ENCODE data around the gene ATP5PF. TPM values are rescaled to one million over a fixed set of nuclear protein-coding genes. Genes with fewer than 3 reads are reported as not detected.
"Not testable (repeated sequence)": the region's sequence is repeated elsewhere in the genome, so short reads cannot be mapped to it uniquely, and the experiment has no call there.

Gene ATP5PF, protein sequence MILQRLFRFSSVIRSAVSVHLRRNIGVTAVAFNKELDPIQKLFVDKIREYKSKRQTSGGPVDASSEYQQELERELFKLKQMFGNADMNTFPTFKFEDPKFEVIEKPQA
- 100 to 1,000 TPM; 232 to 294 TPM for polyA plus RNA-seq

DNA sequence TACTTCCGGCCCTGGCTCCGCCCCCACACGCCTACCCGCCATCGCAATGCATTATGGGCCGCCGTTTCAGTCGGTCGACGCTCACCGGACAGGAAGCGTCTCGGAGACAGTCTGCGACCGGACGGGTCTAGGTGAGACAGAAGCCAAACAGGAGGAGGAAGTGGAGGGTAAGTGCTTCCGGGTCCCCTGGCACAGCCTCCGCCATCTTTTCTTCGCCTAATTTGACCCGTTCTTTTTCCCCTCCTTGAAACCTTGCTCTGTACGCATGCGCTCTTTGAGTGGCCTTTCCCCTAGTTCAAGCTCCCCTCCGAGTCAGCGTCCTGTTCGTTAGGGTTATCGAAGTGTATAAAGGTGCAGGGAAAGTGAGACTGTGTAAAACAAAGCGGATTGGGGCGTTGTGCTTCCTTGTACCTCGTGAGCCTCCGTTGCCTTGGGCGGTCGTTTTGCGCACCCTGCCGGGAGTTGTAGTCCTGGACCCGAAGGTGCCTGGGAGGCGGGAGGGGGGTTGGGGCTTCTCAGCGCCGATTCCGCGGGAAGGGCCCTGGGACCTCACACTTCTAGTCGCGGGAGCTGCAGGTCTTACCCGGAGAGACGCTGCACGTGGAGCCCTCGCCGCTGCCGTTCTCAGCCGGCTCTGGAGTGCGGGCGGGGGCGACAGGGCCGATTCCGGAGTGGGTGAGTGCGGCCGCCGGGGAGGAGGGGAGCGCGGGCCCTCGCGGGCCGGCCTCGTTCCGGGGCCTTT, at the start of gene ATP5PF, which contains the start of gene GABPA:
ATP5PF (minus strand) TSS at position 1 of the 742 bp plus-strand sequence. CDS start 5,110 bp downstream, outside the sequence.
GABPA (plus strand) TSS at position 69 of the 742 bp plus-strand sequence. CDS start 6,627 bp downstream, outside the sequence.
- WGBS, 2 donors, result 0 to 1% methylated on average over 58 to 64 of the region's 64 CpGs
- peaks cover 0 to 2% of the 10 kb centered on the region in 2 donors for H3K36me3 ChIP-seq (ENCODE audit: control insufficient read depth in 2 of 2, insufficient read depth in 2 of 2, low read length in 1 of 2)
- no peaks in the 10 kb centered on the region for H3K27me3 ChIP-seq (ENCODE audit: control insufficient read depth in 1 of 2, insufficient read depth in 2 of 2, low read length in 2 of 2)
- no peaks in the 10 kb centered on the region for H3K4me1 ChIP-seq (ENCODE audit: control insufficient read depth in 2 of 2, insufficient read depth in 2 of 2, low read length in 1 of 2)
- peak within 1 kb of the TSS; percentile 97 to 100 for H3K27ac ChIP-seq (ENCODE audit: low read depth in 2 of 2, low read length in 1 of 2)
- H3K4me3 ChIP-seq (ENCODE audit: low read depth in 1 of 2, low read length in 2 of 2), result peak within 1 kb of the TSS; percentile 91 to 100
- H3K9me3 ChIP-seq (ENCODE audit: control insufficient read depth in 2 of 2, insufficient read depth in 1 of 2, low read depth in 1 of 2, low read length in 1 of 2), result no peaks in the 10 kb centered on the region

DNA sequence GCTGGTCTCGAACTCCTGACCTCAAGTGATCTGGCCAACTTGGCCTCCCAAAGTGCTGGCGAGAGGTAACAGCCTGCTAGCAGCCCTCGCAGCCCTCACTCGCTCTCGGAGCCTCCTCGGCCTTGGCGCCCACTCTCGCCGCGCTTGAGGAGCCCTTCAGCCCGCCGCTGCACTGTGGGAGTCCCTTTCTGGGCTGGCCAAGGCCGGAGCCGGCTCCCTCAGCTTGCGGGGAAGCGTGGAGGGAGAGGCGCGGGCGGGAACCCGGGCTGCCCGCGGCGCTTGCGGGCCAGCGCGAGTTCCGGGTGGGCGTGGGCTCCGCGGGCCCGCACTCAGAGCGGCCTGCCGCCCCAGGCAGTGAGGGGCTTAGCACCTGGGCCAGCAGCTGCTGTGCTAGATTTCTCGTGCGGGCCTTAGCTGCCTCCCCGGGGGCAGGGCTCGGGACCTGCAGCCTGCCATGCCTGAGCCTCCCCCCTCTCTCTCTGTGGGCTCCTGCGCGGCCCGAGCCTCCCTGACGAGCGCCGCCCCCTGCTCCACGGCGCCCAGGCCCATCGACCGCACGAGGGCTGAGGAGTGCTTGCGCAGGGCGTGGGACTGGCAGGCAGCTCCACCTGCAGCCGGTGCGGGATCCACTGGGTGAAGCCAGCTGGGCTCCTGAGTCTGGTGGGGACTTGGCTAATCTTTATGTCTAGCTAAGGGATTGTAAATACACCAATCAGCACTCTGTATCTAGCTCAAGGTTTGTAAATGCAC, 43.6 kb upstream of the ATP5PF start:
- not testable (repeated sequence) for H3K27me3 ChIP-seq (ENCODE audit: control insufficient read depth in 1 of 2, insufficient read depth in 2 of 2, low read length in 2 of 2); H3K27ac ChIP-seq (ENCODE audit: low read depth in 2 of 2, low read length in 1 of 2); H3K4me3 ChIP-seq (ENCODE audit: low read depth in 1 of 2, low read length in 2 of 2); H3K4me1 ChIP-seq (ENCODE audit: control insufficient read depth in 2 of 2, insufficient read depth in 2 of 2, low read length in 1 of 2); H3K9me3 ChIP-seq (ENCODE audit: control insufficient read depth in 2 of 2, insufficient read depth in 1 of 2, low read depth in 1 of 2, low read length in 1 of 2); H3K36me3 ChIP-seq (ENCODE audit: control insufficient read depth in 2 of 2, insufficient read depth in 2 of 2, low read length in 1 of 2)
- 95% methylated on average over 50 to 52 of the region's 52 CpGs for WGBS, 2 donors

DNA sequence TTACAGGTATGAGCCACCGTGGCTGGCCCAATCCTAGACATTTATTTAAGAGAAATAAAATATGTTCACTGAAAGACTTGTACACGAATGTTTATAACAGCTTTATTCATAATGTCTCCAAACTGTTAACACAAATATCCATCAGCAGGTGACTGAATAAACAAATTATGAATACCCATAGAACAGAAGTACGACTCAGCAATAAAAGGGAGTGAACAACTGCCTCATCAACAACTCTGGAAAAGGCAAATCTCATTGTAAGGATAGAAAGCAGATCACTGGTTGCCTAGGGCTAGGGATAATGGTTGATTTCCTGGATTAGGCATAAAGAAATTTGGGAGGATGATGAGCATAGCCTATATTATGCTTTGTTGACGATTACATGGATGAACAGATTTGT, 41.7 kb upstream of the ATP5PF start:
- no peaks in the 10 kb centered on the region for H3K4me1 ChIP-seq (ENCODE audit: control insufficient read depth in 2 of 2, insufficient read depth in 2 of 2, low read length in 1 of 2)
- H3K36me3 ChIP-seq (ENCODE audit: control insufficient read depth in 2 of 2, insufficient read depth in 2 of 2, low read length in 1 of 2), result no peaks in the 10 kb centered on the region
- 61 to 62% methylated on average over 4 of the region's 4 CpGs for WGBS, 2 donors
- H3K27ac ChIP-seq (ENCODE audit: low read depth in 2 of 2, low read length in 1 of 2), result no peak overlapping the region
- no peaks in the 10 kb centered on the region for H3K27me3 ChIP-seq (ENCODE audit: control insufficient read depth in 1 of 2, insufficient read depth in 2 of 2, low read length in 2 of 2)
- no peak overlapping the region for H3K4me3 ChIP-seq (ENCODE audit: low read depth in 1 of 2, low read length in 2 of 2)
- no peaks in the 10 kb centered on the region for H3K9me3 ChIP-seq (ENCODE audit: control insufficient read depth in 2 of 2, insufficient read depth in 1 of 2, low read depth in 1 of 2, low read length in 1 of 2)

DNA sequence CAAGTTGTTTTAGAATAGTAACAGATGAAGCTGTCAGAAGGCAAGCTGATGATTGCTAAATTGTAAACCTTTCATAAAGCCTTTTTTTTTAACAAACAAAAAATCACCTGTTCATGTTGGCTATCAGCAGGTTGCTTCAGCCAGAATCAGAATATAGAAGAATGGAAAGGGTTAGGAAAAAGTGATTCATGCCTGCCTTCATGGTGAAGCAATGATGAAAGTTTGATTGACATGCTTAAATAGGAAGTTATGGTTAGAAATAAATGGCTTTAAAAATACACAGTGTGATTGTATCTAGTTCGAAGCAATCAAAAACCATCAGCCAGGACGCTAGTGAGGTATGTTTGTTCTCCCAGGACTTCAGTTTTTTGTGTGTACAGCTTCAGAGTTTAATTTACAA, 38.0 kb upstream of the ATP5PF start:
- H3K4me1 ChIP-seq (ENCODE audit: control insufficient read depth in 2 of 2, insufficient read depth in 2 of 2, low read length in 1 of 2), result no peaks in the 10 kb centered on the region
- whole genome bisulfite sequencing, 2 donors, result 46 to 53% methylated on average over 2 of the region's 2 CpGs
- no peaks in the 10 kb centered on the region for H3K9me3 ChIP-seq (ENCODE audit: control insufficient read depth in 2 of 2, insufficient read depth in 1 of 2, low read depth in 1 of 2, low read length in 1 of 2)
- no peaks in the 10 kb centered on the region for H3K36me3 ChIP-seq (ENCODE audit: control insufficient read depth in 2 of 2, insufficient read depth in 2 of 2, low read length in 1 of 2)
- H3K27ac ChIP-seq (ENCODE audit: low read depth in 2 of 2, low read length in 1 of 2), result no peak overlapping the region
- H3K27me3 ChIP-seq (ENCODE audit: control insufficient read depth in 1 of 2, insufficient read depth in 2 of 2, low read length in 2 of 2), result no peaks in the 10 kb centered on the region
- H3K4me3 ChIP-seq (ENCODE audit: low read depth in 1 of 2, low read length in 2 of 2), result no peak overlapping the region

DNA sequence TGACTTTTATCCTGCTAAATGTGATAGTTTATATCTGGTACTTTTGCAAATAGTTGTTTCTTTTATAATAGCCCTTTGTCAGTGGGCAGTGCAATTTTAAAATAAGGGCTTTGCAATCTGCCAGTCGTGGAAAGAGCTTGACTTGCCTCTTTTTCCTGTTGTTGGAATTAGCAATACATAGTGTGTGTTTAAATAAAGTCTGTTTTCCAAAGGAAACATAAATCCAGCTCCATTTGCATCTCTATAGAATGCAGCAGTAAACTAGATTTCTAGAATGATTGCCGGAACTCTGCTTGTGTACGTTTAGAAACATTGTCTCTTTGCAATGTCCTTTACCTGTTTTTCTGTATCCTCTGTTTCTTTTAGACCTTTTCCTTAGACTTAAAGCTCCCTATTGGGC, 33.2 kb upstream of the ATP5PF start:
- Histone ChIP-seq H3K9me3 (ENCODE audit: control insufficient read depth in 2 of 2, insufficient read depth in 1 of 2, low read depth in 1 of 2, low read length in 1 of 2) (no peaks in the 10 kb centered on the region), H3K36me3 (ENCODE audit: control insufficient read depth in 2 of 2, insufficient read depth in 2 of 2, low read length in 1 of 2) (no peaks in the 10 kb centered on the region), H3K27ac (ENCODE audit: low read depth in 2 of 2, low read length in 1 of 2) (no peak overlapping the region), H3K4me1 (ENCODE audit: control insufficient read depth in 2 of 2, insufficient read depth in 2 of 2, low read length in 1 of 2) (no peaks in the 10 kb centered on the region), H3K27me3 (ENCODE audit: control insufficient read depth in 1 of 2, insufficient read depth in 2 of 2, low read length in 2 of 2) (no peaks in the 10 kb centered on the region), H3K4me3 (ENCODE audit: low read depth in 1 of 2, low read length in 2 of 2) (no peak overlapping the region)
- WGBS, 2 donors, result 84 to 85% methylated on average over 3 of the region's 3 CpGs

DNA sequence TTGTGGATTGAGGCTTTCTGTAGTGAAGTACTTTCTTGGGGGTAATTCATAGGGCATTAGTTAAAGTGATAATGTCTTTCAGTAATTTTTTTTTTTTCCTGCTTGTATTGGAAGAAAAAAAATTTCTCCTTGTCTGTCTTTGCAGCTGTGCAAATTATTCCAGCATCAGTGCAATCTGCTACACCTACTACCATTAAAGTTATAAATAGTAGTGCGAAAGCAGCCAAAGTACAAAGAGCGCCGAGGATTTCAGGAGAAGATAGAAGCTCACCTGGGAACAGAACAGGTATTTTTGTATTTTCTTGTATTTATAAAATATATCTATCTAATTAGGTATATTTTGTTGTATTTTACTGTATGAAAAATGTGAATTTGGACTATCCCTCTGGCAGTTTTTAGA, 29.4 kb upstream of the ATP5PF start:
- H3K27me3 ChIP-seq (ENCODE audit: control insufficient read depth in 1 of 2, insufficient read depth in 2 of 2, low read length in 2 of 2), result no peaks in the 10 kb centered on the region
- H3K9me3 ChIP-seq (ENCODE audit: control insufficient read depth in 2 of 2, insufficient read depth in 1 of 2, low read depth in 1 of 2, low read length in 1 of 2), result no peaks in the 10 kb centered on the region
- no peak overlapping the region for H3K27ac ChIP-seq (ENCODE audit: low read depth in 2 of 2, low read length in 1 of 2)
- peaks cover 3 to 8% of the 10 kb centered on the region in 2 donors for H3K36me3 ChIP-seq (ENCODE audit: control insufficient read depth in 2 of 2, insufficient read depth in 2 of 2, low read length in 1 of 2)
- no peaks in the 10 kb centered on the region for H3K4me1 ChIP-seq (ENCODE audit: control insufficient read depth in 2 of 2, insufficient read depth in 2 of 2, low read length in 1 of 2)
- H3K4me3 ChIP-seq (ENCODE audit: low read depth in 1 of 2, low read length in 2 of 2), result no peak overlapping the region
- 86 to 98% methylated on average over 3 of the region's 3 CpGs for WGBS, 2 donors

DNA sequence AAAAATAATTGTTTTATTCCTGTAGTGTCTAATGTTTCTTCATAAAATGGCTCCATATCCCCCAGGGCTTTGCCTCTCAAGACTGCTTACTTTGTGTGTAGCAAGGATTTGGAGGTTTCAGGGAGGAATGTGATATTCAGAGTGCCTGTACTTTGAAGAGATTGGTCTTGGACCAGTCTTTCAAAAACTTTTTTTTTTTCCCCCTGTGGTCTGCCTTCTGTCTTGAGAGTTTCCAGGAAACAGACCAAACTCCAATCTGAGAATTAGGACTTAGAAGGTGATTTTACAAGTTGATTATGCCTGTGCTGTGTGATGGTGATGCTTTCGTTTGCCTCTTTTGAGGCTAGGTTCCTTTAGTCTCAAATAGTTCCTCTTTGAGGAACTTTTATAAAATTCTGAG, 26.0 kb upstream of the ATP5PF start:
- H3K27me3 ChIP-seq (ENCODE audit: control insufficient read depth in 1 of 2, insufficient read depth in 2 of 2, low read length in 2 of 2), result no peaks in the 10 kb centered on the region
- H3K4me3 ChIP-seq (ENCODE audit: low read depth in 1 of 2, low read length in 2 of 2), result no peak overlapping the region
- H3K36me3 ChIP-seq (ENCODE audit: control insufficient read depth in 2 of 2, insufficient read depth in 2 of 2, low read length in 1 of 2), result peaks cover 9 to 11% of the 10 kb centered on the region in 2 donors
- no peaks in the 10 kb centered on the region for H3K4me1 ChIP-seq (ENCODE audit: control insufficient read depth in 2 of 2, insufficient read depth in 2 of 2, low read length in 1 of 2)
- H3K9me3 ChIP-seq (ENCODE audit: control insufficient read depth in 2 of 2, insufficient read depth in 1 of 2, low read depth in 1 of 2, low read length in 1 of 2), result no peaks in the 10 kb centered on the region
- WGBS, 2 donors, result 90 to 94% methylated on average over 1 of the region's 1 CpG
- H3K27ac ChIP-seq (ENCODE audit: low read depth in 2 of 2, low read length in 1 of 2), result no peak overlapping the region

DNA sequence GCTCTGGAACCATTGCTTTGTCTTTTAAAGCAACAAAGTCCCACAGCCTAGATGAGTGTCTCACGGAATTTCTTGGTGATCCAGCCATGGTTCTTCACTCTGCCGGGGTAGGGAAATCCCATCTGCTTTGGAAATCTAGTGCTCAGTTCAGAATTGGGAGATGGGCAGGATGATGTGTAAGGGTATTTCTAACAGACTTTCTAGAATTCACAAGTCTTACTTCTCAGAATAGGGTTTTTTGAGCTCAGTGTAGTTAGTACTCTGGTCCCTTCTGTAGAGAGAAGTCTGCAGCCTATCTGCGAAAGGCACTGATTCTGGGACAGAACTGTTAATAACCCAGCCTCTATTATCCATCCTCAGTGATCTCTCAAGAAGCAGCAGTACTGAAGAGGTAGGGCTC, 25.4 kb upstream of the ATP5PF start:
- H3K27me3 ChIP-seq (ENCODE audit: control insufficient read depth in 1 of 2, insufficient read depth in 2 of 2, low read length in 2 of 2), result no peaks in the 10 kb centered on the region
- H3K36me3 ChIP-seq (ENCODE audit: control insufficient read depth in 2 of 2, insufficient read depth in 2 of 2, low read length in 1 of 2), result peaks cover 9 to 11% of the 10 kb centered on the region in 2 donors
- H3K4me1 ChIP-seq (ENCODE audit: control insufficient read depth in 2 of 2, insufficient read depth in 2 of 2, low read length in 1 of 2), result no peaks in the 10 kb centered on the region
- no peak overlapping the region for H3K27ac ChIP-seq (ENCODE audit: low read depth in 2 of 2, low read length in 1 of 2)
- 94 to 95% methylated on average over 3 of the region's 3 CpGs for WGBS, 2 donors
- H3K9me3 ChIP-seq (ENCODE audit: control insufficient read depth in 2 of 2, insufficient read depth in 1 of 2, low read depth in 1 of 2, low read length in 1 of 2), result no peaks in the 10 kb centered on the region
- H3K4me3 ChIP-seq (ENCODE audit: low read depth in 1 of 2, low read length in 2 of 2), result no peak overlapping the region

DNA sequence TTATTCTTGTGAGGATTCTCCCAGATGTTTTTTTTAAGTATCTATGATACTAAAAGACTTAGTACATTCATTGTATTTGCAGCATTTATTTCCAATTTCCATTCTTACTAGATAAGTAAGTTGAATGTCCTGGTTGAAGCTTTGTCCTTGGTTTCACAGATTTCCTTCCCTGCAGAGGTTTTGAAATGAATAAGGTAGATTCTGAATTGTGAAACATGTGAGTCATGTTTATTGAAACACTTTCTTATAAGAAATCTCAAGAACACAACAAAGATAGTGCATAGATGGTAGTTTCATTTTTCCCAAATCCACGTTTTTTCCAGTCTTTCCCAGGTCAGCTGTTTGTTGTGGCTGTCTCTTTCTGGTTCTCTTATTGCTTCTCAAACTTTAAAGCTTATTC, 24.9 kb upstream of the ATP5PF start:
- no peak overlapping the region for H3K27ac ChIP-seq (ENCODE audit: low read depth in 2 of 2, low read length in 1 of 2)
- no peaks in the 10 kb centered on the region for H3K4me1 ChIP-seq (ENCODE audit: control insufficient read depth in 2 of 2, insufficient read depth in 2 of 2, low read length in 1 of 2)
- H3K36me3 ChIP-seq (ENCODE audit: control insufficient read depth in 2 of 2, insufficient read depth in 2 of 2, low read length in 1 of 2), result peaks cover 9 to 11% of the 10 kb centered on the region in 2 donors
- H3K27me3 ChIP-seq (ENCODE audit: control insufficient read depth in 1 of 2, insufficient read depth in 2 of 2, low read length in 2 of 2), result no peaks in the 10 kb centered on the region
- no peaks in the 10 kb centered on the region for H3K9me3 ChIP-seq (ENCODE audit: control insufficient read depth in 2 of 2, insufficient read depth in 1 of 2, low read depth in 1 of 2, low read length in 1 of 2)
- WGBS, 2 donors, result 63 to 67% methylated on average over 1 of the region's 1 CpG
- no peak overlapping the region for H3K4me3 ChIP-seq (ENCODE audit: low read depth in 1 of 2, low read length in 2 of 2)

Data from esophagus (tissue), 2 donors.